Endothelial cell of umbilical vein (primary cell): Measurements from ENCODE around the gene PON3. TPM values are rescaled to one million over a fixed set of nuclear protein-coding genes. Genes with fewer than 3 reads are reported as not detected.

ENCODE experiments used
- BruUV-seq: library from RNA; stranded (reverse); fragments of 400-500 nt; replicated peaks from 2 replicates; lab custom pipeline; 2021; lab: Mats Ljungman, UMichigan
- CTCF ChIA-PET: fragments of 300-600, 350-600 bp; sonication (Branson Sonifier 250); formaldehyde crosslinking; loops from one replicate; lab custom pipeline; 2021; ENCODE audit warnings: antibody characterized with exemption, inconsistent platforms; lab: Charles Lee
- POLR2A ChIA-PET: fragments of 300-600, 350-600 bp; sonication (Branson Sonifier 250); formaldehyde crosslinking; loops from one replicate; lab custom pipeline; 2021; ENCODE audit warnings: antibody characterized with exemption, inconsistent platforms; lab: Charles Lee
- DNase-seq: peaks from one replicate; pipeline ENCODE4 v3.0.0-alpha.2; 2011; ENCODE audit warnings: low read depth, low spot score
- FAIRE-seq: peaks from 2 replicates; lab custom pipeline; 2011; peaks lifted over from hg19 to GRCh38; lab: Jason Lieb, UNC
- H2AFZ ChIP-seq: 2 replicates; pipeline ENCODE4 v1.6.0; 2012; ENCODE audit warnings: low read depth, low read length, control low read depth, inconsistent platforms
- H3K27ac ChIP-seq: 2 replicates; pipeline ENCODE4 v1.5.1; 2011; ENCODE audit warnings: low read depth, mild to moderate bottlenecking, control low read depth, low read length, moderate library complexity; ENCODE audit not compliant: insufficient read depth
- H3K27me3 ChIP-seq, 2 experiments: 2 replicates each; pipeline versions ENCODE4 v1.6.0 to v1.6.1; 2011; ENCODE audit warnings: low read length in 2 of 2, mixed read lengths in 1 of 2; ENCODE audit not compliant: control insufficient read depth in 2 of 2, insufficient read depth in 2 of 2
- H3K36me3 ChIP-seq, 2 experiments: 2 replicates in 1 of 2; 3 replicates in 1 of 2; pipeline ENCODE4 v1.5.1; 2011; ENCODE audit warnings: low read length in 2 of 2, mild to moderate bottlenecking in 1 of 2, moderate library complexity in 1 of 2; ENCODE audit not compliant: control insufficient read depth in 2 of 2, insufficient read depth in 2 of 2; ENCODE audit errors: extremely low read depth in 1 of 2
- H3K4me1 ChIP-seq: 3 replicates; pipeline ENCODE4 v1.5.1; 2011; ENCODE audit warnings: mild to moderate bottlenecking, low read length; ENCODE audit not compliant: control insufficient read depth, insufficient read depth; ENCODE audit errors: extremely low read depth
- H3K4me2 ChIP-seq: 2 replicates; pipeline ENCODE4 v1.6.1; 2011; ENCODE audit warnings: low read length, control low read depth, mixed read lengths; ENCODE audit not compliant: insufficient read depth
- H3K4me3 ChIP-seq, 3 experiments: fragments of 200-600 bp in 1 of 3; sonication (generic), shearing (Covaris generic) in 1 of 3; replicated peaks in 1 of 3; 2 replicates each; pipeline ENCODE4 v1.5.1; 2011 to 2016; ENCODE audit warnings: control low read depth in 3 of 3, low read length in 3 of 3, mild to moderate bottlenecking in 2 of 3, inconsistent platforms in 1 of 3, low read depth in 1 of 3, moderate library complexity in 1 of 3; ENCODE audit not compliant: insufficient read depth in 1 of 3
- H3K79me2 ChIP-seq: 2 replicates; pipeline ENCODE4 v1.6.0; 2012; ENCODE audit warnings: low read length, inconsistent platforms; ENCODE audit not compliant: control insufficient read depth, insufficient read depth
- H3K9ac ChIP-seq: replicated peaks from 2 replicates; pipeline ENCODE3; 2011; ENCODE audit warnings: low read length, control low read depth; ENCODE audit not compliant: insufficient read depth; ENCODE audit errors: extremely low read depth
- H3K9me1 ChIP-seq: replicated peaks from 3 replicates; pipeline ENCODE4 v1.6.0; 2011; ENCODE audit warnings: mild to moderate bottlenecking, low read length; ENCODE audit not compliant: control insufficient read depth, insufficient read depth; ENCODE audit errors: extremely low read depth
- H3K9me3 ChIP-seq: replicated peaks from 2 replicates; pipeline ENCODE4 v1.5.1; 2012; ENCODE audit warnings: low read length, inconsistent platforms; ENCODE audit not compliant: control insufficient read depth, insufficient read depth
- H4K20me1 ChIP-seq: replicated peaks from 2 replicates; pipeline ENCODE3; 2011; ENCODE audit warnings: mild to moderate bottlenecking, low read length; ENCODE audit not compliant: control insufficient read depth, insufficient read depth; ENCODE audit errors: extremely low read depth
- EZH2 ChIP-seq: IDR thresholded peaks from 2 replicates; pipeline ENCODE4 v1.6.1; 2012; ENCODE audit warnings: borderline replicate concordance, low read depth, mild to moderate bottlenecking, moderate library complexity, low read length, inconsistent platforms; ENCODE audit not compliant: severe bottlenecking
- FOS ChIP-seq: IDR thresholded peaks from 2 replicates; pipeline ENCODE4 v1.6.1; 2011; ENCODE audit warnings: mild to moderate bottlenecking, low read length, moderate library complexity, borderline replicate concordance; ENCODE audit not compliant: insufficient read depth
- GATA2 ChIP-seq: IDR thresholded peaks from 2 replicates; pipeline ENCODE4 v1.7.0; 2011; ENCODE audit warnings: low read depth, mild to moderate bottlenecking, moderate library complexity, mixed read lengths, low read length; ENCODE audit not compliant: insufficient read length, insufficient read depth
- JUN ChIP-seq: IDR thresholded peaks from 2 replicates; pipeline ENCODE4 v1.6.1; 2011; ENCODE audit warnings: borderline replicate concordance, low read depth; ENCODE audit not compliant: insufficient read length, insufficient read depth
- MYC ChIP-seq: IDR thresholded peaks from one replicate; pipeline ENCODE4 v1.6.1; 2011; ENCODE audit warnings: mild to moderate bottlenecking, low read depth, low read length
- POLR2A ChIP-seq: IDR thresholded peaks from 2 replicates; pipeline ENCODE4 v1.6.1; 2012; ENCODE audit warnings: low read depth, mild to moderate bottlenecking, control low read depth, low read length
- POLR2AphosphoS5 ChIP-seq: IDR thresholded peaks from 2 replicates; pipeline ENCODE4 v1.6.1; 2012; ENCODE audit warnings: low read depth, mild to moderate bottlenecking, control low read depth, low read length, moderate library complexity; ENCODE audit not compliant: insufficient read depth
- dilution Hi-C: fragments of 300-500 bp; cut with MboI; formaldehyde crosslinking; loops from one replicate; pipeline ENCODE4 v1.15.0; 2019; ENCODE audit warnings: low sequenced_read_pairs; ENCODE audit not compliant: extremely low pct_ligation_motif_present
- intact Hi-C: fragments of 100-400 bp; cut with micrococcal nuclease; formaldehyde crosslinking; loops from one replicate; pipeline ENCODE4 v1.10.0; 2022
- polyA plus RNA-seq, 4 experiments: library from polyadenylated mRNA; depleted of rRNA in 3 of 4; stranded (reverse) in 3 of 4; unstranded in 1 of 4; fragments of >200 nt; gene quantifications; 2 replicates each; pipeline versions ENCODE4 v1.2.1 to v1.2.3, GENCODE V29; 2011 to 2012; ENCODE audit warnings: missing spikeins in 1 of 4
- total RNA-seq: library from RNA; stranded (reverse); gene quantifications from 2 replicates; pipeline ENCODE4 v1.2.3, GENCODE V29; 2021
- TF ChIP-seq, protein P1 (sequence below), 2 donors: IDR thresholded peaks; 1 replicate in 1 of 2; 2 replicates in 1 of 2; pipeline ENCODE4 v1.5.1; 2011; ENCODE audit warnings: low read length in 2 of 2, mild to moderate bottlenecking in 2 of 2, moderate library complexity in 2 of 2, control low read depth in 1 of 2, inconsistent platforms in 1 of 2, low read depth in 1 of 2; ENCODE audit not compliant: insufficient read depth in 1 of 2; ENCODE audit errors: extremely low read depth in 1 of 2
- TF ChIP-seq, protein P2 (sequence below): IDR thresholded peaks from 2 replicates; pipeline ENCODE4 v1.6.1; 2011; ENCODE audit not compliant: insufficient read depth, insufficient read length

The PON3 gene
- total and polyA plus RNA-seq, 2 donors (not counting 3 experiments of a cell fraction or from before 2014, with no cell fraction given), result 0.83 to 3.4 TPM

DNA sequence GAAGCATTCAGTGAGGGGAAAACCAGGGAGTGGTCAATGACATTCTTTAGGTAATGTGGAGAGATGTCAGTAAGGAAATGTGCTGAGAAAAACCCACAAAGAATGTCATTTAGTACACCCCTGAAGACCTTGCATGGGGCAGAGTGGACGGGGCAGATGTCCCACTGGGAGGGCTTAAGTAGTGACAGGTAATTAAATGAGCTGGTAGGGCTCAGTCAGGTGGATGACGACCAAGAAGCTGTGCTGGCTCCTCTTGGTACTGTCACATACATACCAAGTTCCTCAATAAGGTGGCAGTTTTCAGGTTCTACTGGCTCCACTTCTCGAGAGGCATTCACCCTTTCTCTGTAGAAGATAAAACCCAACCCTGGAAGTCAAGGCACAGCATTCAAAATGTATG lies 1.8 kb downstream of the PON3 start:
- intact Hi-C loops, result no loop called here
- POLR2A ChIA-PET, result no interaction called here

DNA sequence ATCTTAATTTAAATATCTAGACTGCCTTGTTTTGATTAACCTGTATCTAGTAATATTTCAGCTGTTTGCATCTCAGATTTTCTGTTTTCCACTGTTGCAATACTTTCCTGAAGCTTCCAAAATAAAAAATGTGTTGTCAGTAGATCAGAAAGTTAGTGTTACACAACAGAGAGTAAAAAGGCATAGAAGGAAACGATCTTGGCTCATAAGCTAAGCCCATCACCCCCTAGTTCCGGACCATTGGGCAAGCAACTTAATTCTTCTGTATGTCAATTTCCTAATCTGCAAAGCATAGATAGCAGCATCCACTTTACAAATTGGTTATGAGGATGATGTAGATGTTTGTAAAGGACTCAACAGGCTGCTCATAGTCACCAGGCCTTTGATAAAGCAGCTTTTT lies 4.4 kb downstream of the PON3 start:
- ChIA-PET POLR2A (no interaction called here), CTCF (no interaction called here)
- Histone ChIP-seq H3K9me1 (no peaks in the 10 kb centered on the region), H3K9ac (no peak overlapping the region), H4K20me1 (no peaks in the 10 kb centered on the region), H3K36me3 (no peaks in the 10 kb centered on the region), H3K4me2 (no peak overlapping the region), H3K27ac (no peak overlapping the region), H3K9me3 (no peaks in the 10 kb centered on the region), H2AFZ (no peak overlapping the region), H3K4me1 (peaks cover under 1% of the 10 kb centered on the region), H3K79me2 (no peaks in the 10 kb centered on the region), H3K27me3 (no peaks in the 10 kb centered on the region), H3K4me3 (no peak overlapping the region)
- no peak for FAIRE-seq
- no TSS peak for BruUV-seq
- dilution Hi-C loops, result no loop called here
- intact Hi-C loops, result no loop called here
- TF ChIP-seq POLR2A, result no peak
- TF ChIP-seq, protein P1, sequence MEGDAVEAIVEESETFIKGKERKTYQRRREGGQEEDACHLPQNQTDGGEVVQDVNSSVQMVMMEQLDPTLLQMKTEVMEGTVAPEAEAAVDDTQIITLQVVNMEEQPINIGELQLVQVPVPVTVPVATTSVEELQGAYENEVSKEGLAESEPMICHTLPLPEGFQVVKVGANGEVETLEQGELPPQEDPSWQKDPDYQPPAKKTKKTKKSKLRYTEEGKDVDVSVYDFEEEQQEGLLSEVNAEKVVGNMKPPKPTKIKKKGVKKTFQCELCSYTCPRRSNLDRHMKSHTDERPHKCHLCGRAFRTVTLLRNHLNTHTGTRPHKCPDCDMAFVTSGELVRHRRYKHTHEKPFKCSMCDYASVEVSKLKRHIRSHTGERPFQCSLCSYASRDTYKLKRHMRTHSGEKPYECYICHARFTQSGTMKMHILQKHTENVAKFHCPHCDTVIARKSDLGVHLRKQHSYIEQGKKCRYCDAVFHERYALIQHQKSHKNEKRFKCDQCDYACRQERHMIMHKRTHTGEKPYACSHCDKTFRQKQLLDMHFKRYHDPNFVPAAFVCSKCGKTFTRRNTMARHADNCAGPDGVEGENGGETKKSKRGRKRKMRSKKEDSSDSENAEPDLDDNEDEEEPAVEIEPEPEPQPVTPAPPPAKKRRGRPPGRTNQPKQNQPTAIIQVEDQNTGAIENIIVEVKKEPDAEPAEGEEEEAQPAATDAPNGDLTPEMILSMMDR (IDR thresholded peaks at IDR 0.05; ENCODE audit: extremely low read depth in 1 of 2, insufficient read depth in 1 of 2, low read depth in 1 of 2, low read length in 2 of 2), result no peak
- no peak for TF ChIP-seq POLR2AphosphoS5
- TF ChIP-seq JUN, result no peak
- TF ChIP-seq, protein P2, sequence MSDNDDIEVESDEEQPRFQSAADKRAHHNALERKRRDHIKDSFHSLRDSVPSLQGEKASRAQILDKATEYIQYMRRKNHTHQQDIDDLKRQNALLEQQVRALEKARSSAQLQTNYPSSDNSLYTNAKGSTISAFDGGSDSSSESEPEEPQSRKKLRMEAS, result no peak
- TF ChIP-seq GATA2, result no peak
- TF ChIP-seq MYC, result no peak
- TF ChIP-seq FOS, result no peak
- TF ChIP-seq EZH2, result no peak
- DNase-seq, result no peak

More for the DNA sequence above, 1.8 kb downstream of the PON3 start:
- Histone ChIP-seq H2AFZ (no peak overlapping the region), H3K27ac (no peak overlapping the region), H3K9me1 (no peaks in the 10 kb centered on the region), H3K4me2 (no peak overlapping the region), H3K9ac (no peak overlapping the region), H3K4me3 (no peak overlapping the region), H3K27me3 (no peaks in the 10 kb centered on the region), H3K79me2 (no peaks in the 10 kb centered on the region), H3K9me3 (no peaks in the 10 kb centered on the region), H3K36me3 (no peaks in the 10 kb centered on the region), H3K4me1 (peaks cover 4% of the 10 kb centered on the region), H4K20me1 (no peaks in the 10 kb centered on the region)
- FAIRE-seq (no peak), DNase-seq (no peak)
- BruUV-seq, result no TSS peak
- dilution Hi-C loops, result no loop called here
- no peak for TF ChIP-seq GATA2
- TF ChIP-seq, protein P2, result no peak
- CTCF ChIA-PET, result no interaction called here
